Suprapubic skin (tissue), 4 donors: Measurements from ENCODE around the gene CLDN14. TPM values are rescaled to one million over a fixed set of nuclear protein-coding genes. Genes with fewer than 3 reads are reported as not detected.

ENCODE experiments used
- DNase-seq, 2 donors: peaks; one replicate each; pipeline ENCODE4 v3.0.0-alpha.2; 2019; ENCODE audit warnings: low spot score in 2 of 2
- H3K27ac ChIP-seq: fragments of 200-600 bp; sonication (generic); one replicate; pipeline ENCODE4 v1.5.1; 2019
- H3K27me3 ChIP-seq: fragments of 200-600 bp; sonication (generic); one replicate; pipeline ENCODE4 v1.5.1; 2019
- H3K36me3 ChIP-seq: fragments of 200-600 bp; sonication (generic); one replicate; pipeline ENCODE4 v1.5.1; 2019
- H3K4me1 ChIP-seq: fragments of 200-600 bp; sonication (generic); one replicate; pipeline ENCODE4 v1.5.1; 2019
- H3K4me3 ChIP-seq: fragments of 200-600 bp; sonication (generic); one replicate; pipeline ENCODE4 v1.5.1; 2019; ENCODE audit warnings: mild to moderate bottlenecking
- H3K9me3 ChIP-seq: fragments of 200-600 bp; sonication (generic); one replicate; pipeline ENCODE4 v1.5.1; 2019
- EP300 ChIP-seq: sonication (generic); formaldehyde crosslinking; IDR thresholded peaks from one replicate; pipeline ENCODE4 v1.6.1; 2017; ENCODE audit warnings: antibody characterized with exemption
- POLR2A ChIP-seq, 2 donors: fragments of 450-650 bp; IDR thresholded peaks; one replicate each; pipeline ENCODE4 v1.6.1; 2017; ENCODE audit warnings: antibody characterized with exemption in 2 of 2, mild to moderate bottlenecking in 2 of 2, moderate library complexity in 2 of 2
- POLR2AphosphoS5 ChIP-seq, 3 donors: sonication (generic); formaldehyde crosslinking; IDR thresholded peaks; one replicate each; pipeline ENCODE4 v1.6.1; 2017; ENCODE audit warnings: antibody characterized with exemption in 3 of 3
- WGBS: methylation state at CpG from one replicate; pipeline ENCODE4 v1.1.5; 2018; 5-methylcytosine and 5-hydroxymethylcytosine counted together
- total RNA-seq, 4 donors: library from RNA; depleted of rRNA; stranded (reverse); fragments of >200 nt; gene quantifications; one replicate each; pipeline ENCODE4 v1.1.0, GENCODE V29; 2016
- TF ChIP-seq, protein P1 (sequence below), 2 donors: fragments of 200-600 bp in 1 of 2; fragments of 450-650 bp in 1 of 2; sonication (generic) in 1 of 2; IDR thresholded peaks; one replicate each; pipeline ENCODE4 v1.5.1; 2016 to 2019; ENCODE audit warnings: antibody characterized with exemption in 2 of 2, mild to moderate bottlenecking in 1 of 2, moderate library complexity in 1 of 2

Gene CLDN14
- total RNA-seq, 4 donors from 2014 or later: 0.42 to 0.62 TPM; not detected in 2

DNA sequence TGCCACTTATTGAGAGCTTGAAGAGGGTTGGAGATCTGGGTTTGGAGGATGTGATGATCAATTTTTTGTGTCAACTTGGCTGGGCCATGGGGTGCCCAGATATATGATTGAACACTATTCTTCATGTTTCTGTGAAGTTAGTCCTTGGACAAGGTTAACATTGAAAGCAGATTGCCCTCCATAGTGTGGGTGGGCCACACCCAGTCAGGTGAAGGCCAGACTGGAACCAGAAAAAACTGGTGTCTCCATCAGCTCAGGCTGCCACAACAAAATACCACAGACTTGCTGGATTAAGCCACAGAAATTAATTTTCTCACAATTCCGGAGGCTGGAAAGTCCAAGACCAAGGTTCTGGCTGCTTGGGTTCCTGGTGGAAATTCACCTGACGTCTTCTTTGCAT, 7.5 kb downstream of the CLDN14 start:
- no peak for TF ChIP-seq POLR2AphosphoS5 (IDR thresholded peaks at IDR 0.05)
- TF ChIP-seq, protein P1, sequence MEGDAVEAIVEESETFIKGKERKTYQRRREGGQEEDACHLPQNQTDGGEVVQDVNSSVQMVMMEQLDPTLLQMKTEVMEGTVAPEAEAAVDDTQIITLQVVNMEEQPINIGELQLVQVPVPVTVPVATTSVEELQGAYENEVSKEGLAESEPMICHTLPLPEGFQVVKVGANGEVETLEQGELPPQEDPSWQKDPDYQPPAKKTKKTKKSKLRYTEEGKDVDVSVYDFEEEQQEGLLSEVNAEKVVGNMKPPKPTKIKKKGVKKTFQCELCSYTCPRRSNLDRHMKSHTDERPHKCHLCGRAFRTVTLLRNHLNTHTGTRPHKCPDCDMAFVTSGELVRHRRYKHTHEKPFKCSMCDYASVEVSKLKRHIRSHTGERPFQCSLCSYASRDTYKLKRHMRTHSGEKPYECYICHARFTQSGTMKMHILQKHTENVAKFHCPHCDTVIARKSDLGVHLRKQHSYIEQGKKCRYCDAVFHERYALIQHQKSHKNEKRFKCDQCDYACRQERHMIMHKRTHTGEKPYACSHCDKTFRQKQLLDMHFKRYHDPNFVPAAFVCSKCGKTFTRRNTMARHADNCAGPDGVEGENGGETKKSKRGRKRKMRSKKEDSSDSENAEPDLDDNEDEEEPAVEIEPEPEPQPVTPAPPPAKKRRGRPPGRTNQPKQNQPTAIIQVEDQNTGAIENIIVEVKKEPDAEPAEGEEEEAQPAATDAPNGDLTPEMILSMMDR (IDR thresholded peaks at IDR 0.05): no peak
- no peak for TF ChIP-seq POLR2A (IDR thresholded peaks at IDR 0.05)
- no peak for TF ChIP-seq EP300
- H3K4me3 ChIP-seq: no peak overlapping the region
- no peaks in the 10 kb centered on the region for H3K9me3 ChIP-seq
- WGBS: 87% methylated on average over 2 of the region's 2 CpGs
- peaks cover 3% of the 10 kb centered on the region for H3K27me3 ChIP-seq
- H3K4me1 ChIP-seq: no peaks in the 10 kb centered on the region
- no peaks in the 10 kb centered on the region for H3K36me3 ChIP-seq
- no peak overlapping the region for H3K27ac ChIP-seq
- no peak for DNase-seq

DNA sequence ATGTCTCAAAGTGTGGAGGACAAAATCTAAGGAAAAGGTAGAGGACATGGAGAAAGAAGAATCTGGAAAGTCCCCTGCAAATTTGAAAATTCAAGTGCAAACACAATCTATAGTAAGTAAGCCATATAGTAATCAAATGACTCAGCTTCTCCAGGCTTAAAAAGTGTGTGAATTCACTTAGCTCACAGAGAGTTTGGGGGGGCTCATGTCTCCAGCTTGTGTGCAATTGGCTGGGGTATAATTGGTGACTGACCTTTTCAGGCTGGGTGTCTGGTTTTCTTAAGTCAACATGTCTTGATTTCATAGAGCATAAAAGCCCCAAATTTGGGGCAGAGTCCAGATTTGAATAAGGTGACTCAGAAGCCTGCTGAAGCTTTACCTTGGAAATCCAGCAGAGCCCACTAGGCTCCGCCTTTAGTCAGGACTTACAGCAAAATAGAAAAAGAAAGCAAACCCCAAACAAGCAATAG, 8.6 kb downstream of the CLDN14 start:
- H3K27ac ChIP-seq: no peak overlapping the region
- WGBS: 89% methylated on average over 1 of the region's 1 CpG
- H3K4me1 ChIP-seq: no peaks in the 10 kb centered on the region
- TF ChIP-seq, protein P1 (IDR thresholded peaks at IDR 0.05): no peak
- TF ChIP-seq POLR2AphosphoS5 (IDR thresholded peaks at IDR 0.05): no peak
- no peak for TF ChIP-seq EP300
- no peak for TF ChIP-seq POLR2A (IDR thresholded peaks at IDR 0.05)
- H3K9me3 ChIP-seq: no peaks in the 10 kb centered on the region
- peaks cover 6% of the 10 kb centered on the region for H3K27me3 ChIP-seq
- no peak overlapping the region for H3K4me3 ChIP-seq
- H3K36me3 ChIP-seq: no peaks in the 10 kb centered on the region
- no peak for DNase-seq

DNA sequence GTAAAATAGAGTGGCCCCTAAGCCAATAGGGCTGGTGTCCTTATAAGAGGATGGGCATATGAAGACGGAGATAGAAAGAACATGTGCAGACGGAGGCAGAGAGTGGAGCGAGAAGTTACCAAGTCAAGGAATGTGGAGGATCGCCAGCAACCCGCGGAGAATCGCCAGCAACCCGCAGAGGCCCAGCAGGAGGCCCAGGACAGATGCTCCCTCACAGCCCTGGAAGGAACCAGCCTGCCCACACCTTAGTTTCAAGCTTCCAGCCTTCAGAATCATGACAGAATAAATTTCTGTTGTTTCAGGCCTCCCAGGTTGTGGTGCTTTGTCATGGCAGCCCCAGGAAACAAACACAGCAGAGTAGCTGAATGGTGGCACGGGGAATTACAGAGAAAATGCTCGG, 9.6 kb downstream of the CLDN14 start:
- no peak for DNase-seq
- Histone ChIP-seq H3K36me3 (no peaks in the 10 kb centered on the region), H3K4me3 (no peak overlapping the region), H3K4me1 (no peaks in the 10 kb centered on the region), H3K9me3 (no peaks in the 10 kb centered on the region), H3K27me3 (peaks cover 6% of the 10 kb centered on the region), H3K27ac (no peak overlapping the region)
- 90% methylated on average over 10 of the region's 10 CpGs for WGBS
- no peak for TF ChIP-seq POLR2AphosphoS5 (IDR thresholded peaks at IDR 0.05)
- no peak for TF ChIP-seq EP300
- TF ChIP-seq POLR2A (IDR thresholded peaks at IDR 0.05): no peak
- TF ChIP-seq, protein P1 (IDR thresholded peaks at IDR 0.05): no peak

DNA sequence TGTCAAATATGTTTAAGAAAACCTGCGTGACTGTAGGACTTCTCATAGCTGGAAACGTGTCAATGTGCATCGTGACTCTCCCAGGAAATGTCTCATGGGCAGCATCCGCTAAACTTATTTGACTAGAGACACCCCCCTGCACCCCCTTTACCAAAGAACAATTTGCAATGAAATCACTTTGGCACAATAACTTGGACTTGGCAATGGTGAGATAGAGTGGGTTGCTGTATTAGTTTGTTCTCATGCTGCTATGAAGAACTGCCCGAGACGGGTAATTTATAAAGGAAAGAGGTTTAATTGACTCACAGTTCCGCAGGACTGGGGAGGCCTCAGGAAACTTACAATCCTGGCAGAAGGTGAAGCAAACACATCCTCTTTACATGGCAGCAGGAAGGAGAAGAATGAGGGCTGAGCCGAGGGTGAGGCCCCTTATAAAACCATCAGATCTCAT, 13.8 kb downstream of the CLDN14 start:
- Histone ChIP-seq H3K4me1 (no peaks in the 10 kb centered on the region), H3K27ac (no peak overlapping the region), H3K36me3 (no peaks in the 10 kb centered on the region), H3K9me3 (no peaks in the 10 kb centered on the region), H3K27me3 (peaks cover 19% of the 10 kb centered on the region), H3K4me3 (no peak overlapping the region)
- WGBS: 59% methylated on average over 8 of the region's 8 CpGs
- TF ChIP-seq POLR2A (IDR thresholded peaks at IDR 0.05): no peak
- TF ChIP-seq, protein P1 (IDR thresholded peaks at IDR 0.05): no peak
- no peak for TF ChIP-seq EP300
- no peak for TF ChIP-seq POLR2AphosphoS5 (IDR thresholded peaks at IDR 0.05)
- no peak for DNase-seq

DNA sequence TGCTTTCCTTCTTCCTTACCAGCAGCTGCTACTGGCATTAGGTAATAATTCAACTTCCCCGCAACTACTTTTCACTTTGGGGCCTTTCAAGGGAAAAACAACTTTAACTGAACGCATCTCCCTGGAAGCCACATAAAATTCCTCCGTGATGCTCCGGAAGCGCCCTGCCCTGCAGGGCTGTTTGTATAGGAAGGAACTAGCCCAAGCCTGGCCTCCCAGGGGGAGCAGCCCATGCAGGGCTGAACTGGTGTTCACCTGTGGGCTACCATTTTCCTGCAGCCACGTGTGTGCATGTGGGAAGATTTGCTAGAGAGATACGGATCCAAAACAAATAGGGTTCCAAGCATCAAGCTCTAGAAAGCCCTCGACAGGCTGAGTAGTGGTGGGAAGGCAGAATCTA, 14.4 kb downstream of the CLDN14 start:
- H3K27me3 ChIP-seq: peaks cover 19% of the 10 kb centered on the region
- H3K27ac ChIP-seq: no peak overlapping the region
- WGBS: 43% methylated on average over 8 of the region's 8 CpGs
- no peak for DNase-seq
- no peaks in the 10 kb centered on the region for H3K9me3 ChIP-seq
- H3K4me1 ChIP-seq: no peaks in the 10 kb centered on the region
- TF ChIP-seq POLR2AphosphoS5 (IDR thresholded peaks at IDR 0.05): no peak
- TF ChIP-seq EP300: no peak
- TF ChIP-seq, protein P1 (IDR thresholded peaks at IDR 0.05): no peak
- no peak for TF ChIP-seq POLR2A (IDR thresholded peaks at IDR 0.05)
- H3K4me3 ChIP-seq: no peak overlapping the region
- no peaks in the 10 kb centered on the region for H3K36me3 ChIP-seq
